ENCODE data around the gene SCP2.

The SCP2 gene

DNA sequence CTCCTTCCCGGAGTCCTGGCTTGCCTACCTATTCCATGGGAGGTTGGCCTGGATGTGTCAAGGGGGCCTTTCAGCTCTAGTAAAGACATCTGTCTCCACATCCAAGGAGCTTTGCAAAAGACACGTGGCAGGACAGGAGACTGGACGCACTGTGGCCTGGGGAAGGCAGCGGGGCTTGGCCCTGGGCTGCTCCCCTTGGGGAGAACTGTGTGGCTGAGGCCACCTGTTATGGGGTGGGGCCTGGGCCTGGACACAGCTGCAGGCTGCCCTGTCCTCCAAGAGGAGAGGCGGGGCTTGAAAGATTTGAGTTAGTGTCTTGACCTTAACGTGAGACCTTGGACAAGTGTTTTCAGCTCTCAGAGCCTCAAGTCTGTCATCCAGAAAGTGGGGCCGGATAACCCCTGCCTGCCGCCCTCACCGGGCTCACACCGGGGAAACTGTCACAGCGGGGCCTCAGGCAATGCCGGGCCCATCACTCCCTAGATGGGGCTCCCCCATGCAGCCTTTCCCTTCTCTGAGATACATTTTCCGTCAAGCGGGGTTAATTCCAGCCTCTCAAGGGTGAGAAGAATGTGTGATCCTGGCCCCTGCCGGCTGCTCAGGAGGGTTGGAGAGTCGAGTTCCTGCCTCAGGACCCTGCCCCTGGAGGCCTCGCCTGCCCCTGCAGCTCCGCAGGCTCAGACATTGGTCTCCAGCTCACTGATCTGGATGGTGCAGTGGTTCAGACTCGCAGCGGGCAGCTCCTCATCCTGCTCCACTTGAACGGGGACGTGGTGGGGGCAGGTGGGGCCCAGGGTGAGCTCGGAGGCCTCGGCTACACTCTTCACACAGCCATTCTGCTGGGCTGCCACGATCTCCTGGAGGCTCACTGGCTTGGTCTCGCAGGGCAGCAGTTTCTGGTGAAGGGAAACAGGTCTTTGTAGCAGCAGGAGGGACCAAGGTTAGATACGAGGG lies 160.5 kb downstream of the SCP2 start:
- TF ChIP-seq EZH2phosphoT487 (conservative IDR thresholded peaks at IDR 0.05; ENCODE audit: low read length), result no peak
- TF ChIP-seq, protein P1, sequence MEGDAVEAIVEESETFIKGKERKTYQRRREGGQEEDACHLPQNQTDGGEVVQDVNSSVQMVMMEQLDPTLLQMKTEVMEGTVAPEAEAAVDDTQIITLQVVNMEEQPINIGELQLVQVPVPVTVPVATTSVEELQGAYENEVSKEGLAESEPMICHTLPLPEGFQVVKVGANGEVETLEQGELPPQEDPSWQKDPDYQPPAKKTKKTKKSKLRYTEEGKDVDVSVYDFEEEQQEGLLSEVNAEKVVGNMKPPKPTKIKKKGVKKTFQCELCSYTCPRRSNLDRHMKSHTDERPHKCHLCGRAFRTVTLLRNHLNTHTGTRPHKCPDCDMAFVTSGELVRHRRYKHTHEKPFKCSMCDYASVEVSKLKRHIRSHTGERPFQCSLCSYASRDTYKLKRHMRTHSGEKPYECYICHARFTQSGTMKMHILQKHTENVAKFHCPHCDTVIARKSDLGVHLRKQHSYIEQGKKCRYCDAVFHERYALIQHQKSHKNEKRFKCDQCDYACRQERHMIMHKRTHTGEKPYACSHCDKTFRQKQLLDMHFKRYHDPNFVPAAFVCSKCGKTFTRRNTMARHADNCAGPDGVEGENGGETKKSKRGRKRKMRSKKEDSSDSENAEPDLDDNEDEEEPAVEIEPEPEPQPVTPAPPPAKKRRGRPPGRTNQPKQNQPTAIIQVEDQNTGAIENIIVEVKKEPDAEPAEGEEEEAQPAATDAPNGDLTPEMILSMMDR (IDR thresholded peaks at IDR 0.05; ENCODE audit: insufficient read depth, low read length, poor library complexity, severe bottlenecking), result no peak
- no peaks in the 10 kb centered on the region for H3K9me3 ChIP-seq (ENCODE audit: insufficient read depth, low read length)
- H3K27ac ChIP-seq (ENCODE audit: low read depth, low read length), result no peak overlapping the region
- no peaks in the 10 kb centered on the region for H3K36me3 ChIP-seq (ENCODE audit: low read length)
- H3K4me3 ChIP-seq (ENCODE audit: insufficient read depth, low read length, poor library complexity, severe bottlenecking), result no peak overlapping the region
- no peak overlapping the region for H3K4me2 ChIP-seq (ENCODE audit: low read depth, low read length, poor library complexity, severe bottlenecking)
- no peak overlapping the region for H2AFZ ChIP-seq (ENCODE audit: low read depth, low read length, severe bottlenecking)
- no peaks in the 10 kb centered on the region for H3K9me2 ChIP-seq (replicated peaks; ENCODE audit: insufficient read depth, low read length)
- H3K79me2 ChIP-seq (ENCODE audit: insufficient read depth, low read length), result no peaks in the 10 kb centered on the region
- no peaks in the 10 kb centered on the region for H3K27me3 ChIP-seq (ENCODE audit: low read length)
- no peaks in the 10 kb centered on the region for H4K20me1 ChIP-seq (ENCODE audit: low read depth, low read length)
- no peaks in the 10 kb centered on the region for H3F3A ChIP-seq (ENCODE audit: insufficient read depth)
- H3K9ac ChIP-seq (ENCODE audit: low read length), result no peak overlapping the region

DNA sequence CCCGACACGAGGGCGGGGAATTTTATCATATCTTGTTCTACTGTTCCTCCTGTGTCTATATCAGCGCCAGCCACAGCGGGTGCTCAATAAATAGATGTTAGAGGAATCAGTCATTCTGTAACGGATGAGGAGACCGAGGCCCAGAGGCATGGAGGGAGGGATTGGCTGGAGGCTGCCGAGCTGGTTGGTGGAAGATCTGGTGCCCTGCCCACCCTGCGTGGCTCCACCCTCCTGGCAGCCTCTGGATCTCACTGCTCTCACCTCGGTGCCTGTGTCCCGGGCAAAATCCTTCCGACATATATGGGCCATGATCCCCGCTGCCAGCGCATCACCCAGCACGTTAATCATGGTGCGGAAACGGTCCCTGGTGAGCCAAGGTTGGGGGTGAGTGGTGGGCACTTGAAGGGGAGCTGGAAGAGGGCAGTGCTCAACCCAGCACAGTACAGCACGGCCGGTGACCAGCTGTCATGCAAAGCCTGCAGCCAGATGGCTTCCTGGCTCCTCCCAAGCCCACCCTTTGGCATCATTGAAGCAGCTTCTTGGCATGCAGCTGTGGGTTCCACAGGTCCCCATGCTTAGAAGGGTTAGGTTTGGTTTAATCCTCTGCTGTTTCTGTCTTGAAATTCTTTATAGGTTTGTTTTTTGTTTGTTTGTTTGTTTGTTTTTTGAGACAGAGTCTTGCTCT lies 161.7 kb downstream of the SCP2 start:
- H3K4me3 ChIP-seq (ENCODE audit: insufficient read depth, low read length, poor library complexity, severe bottlenecking), result no peak overlapping the region
- no peak overlapping the region for H3K27ac ChIP-seq (ENCODE audit: low read depth, low read length)
- TF ChIP-seq EZH2phosphoT487 (conservative IDR thresholded peaks at IDR 0.05; ENCODE audit: low read length), result no peak
- TF ChIP-seq, protein P1 (IDR thresholded peaks at IDR 0.05; ENCODE audit: insufficient read depth, low read length, poor library complexity, severe bottlenecking), result no peak
- H4K20me1 ChIP-seq (ENCODE audit: low read depth, low read length), result no peaks in the 10 kb centered on the region
- no peaks in the 10 kb centered on the region for H3K79me2 ChIP-seq (ENCODE audit: insufficient read depth, low read length)
- no peaks in the 10 kb centered on the region for H3K36me3 ChIP-seq (ENCODE audit: low read length)
- H3F3A ChIP-seq (ENCODE audit: insufficient read depth), result no peaks in the 10 kb centered on the region
- H3K4me2 ChIP-seq (ENCODE audit: low read depth, low read length, poor library complexity, severe bottlenecking), result no peak overlapping the region
- no peaks in the 10 kb centered on the region for H3K9me3 ChIP-seq (ENCODE audit: insufficient read depth, low read length)
- H3K9ac ChIP-seq (ENCODE audit: low read length), result no peak overlapping the region
- H3K9me2 ChIP-seq (replicated peaks; ENCODE audit: insufficient read depth, low read length), result no peaks in the 10 kb centered on the region
- no peaks in the 10 kb centered on the region for H3K27me3 ChIP-seq (ENCODE audit: low read length)
- no peak overlapping the region for H2AFZ ChIP-seq (ENCODE audit: low read depth, low read length, severe bottlenecking)

DNA sequence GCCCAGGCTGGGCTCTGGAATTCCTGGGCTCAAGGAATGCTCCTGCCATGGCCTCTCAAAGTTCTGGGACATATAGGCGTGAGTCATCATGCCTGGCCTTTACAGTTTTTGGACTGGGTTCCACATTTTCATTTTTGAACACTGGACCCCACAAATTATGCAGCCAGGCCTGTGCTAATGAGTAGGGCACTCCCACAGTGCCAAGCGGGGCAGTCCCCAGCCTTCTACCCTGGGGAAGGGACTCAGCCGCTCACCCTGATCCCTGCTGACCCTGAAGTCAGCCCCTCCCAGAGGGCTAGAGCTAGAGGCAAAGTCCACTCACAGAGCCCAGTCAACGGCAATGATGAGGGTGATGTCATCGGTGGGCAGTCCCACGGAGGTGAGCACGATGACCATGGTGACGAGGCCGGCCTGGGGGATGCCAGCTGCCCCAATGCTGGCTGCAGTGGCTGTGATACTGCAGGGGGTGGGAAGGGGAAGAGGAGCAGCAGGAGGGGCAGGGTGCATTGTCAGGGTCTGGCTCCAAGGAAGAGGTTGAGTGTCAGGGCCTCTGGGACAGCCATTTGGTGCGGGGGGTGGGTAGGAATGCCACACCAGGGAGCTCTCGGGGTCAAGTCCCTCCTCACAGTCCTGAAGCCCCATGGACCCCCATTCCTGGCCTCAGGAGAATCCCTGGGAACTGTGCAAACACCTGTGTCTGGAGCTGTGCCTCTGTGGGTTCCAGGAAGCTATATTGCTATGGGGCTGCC lies 162.6 kb downstream of the SCP2 start:
- Histone ChIP-seq H2AFZ (ENCODE audit: low read depth, low read length, severe bottlenecking) (no peak overlapping the region), H3F3A (ENCODE audit: insufficient read depth) (no peaks in the 10 kb centered on the region), H3K4me3 (ENCODE audit: insufficient read depth, low read length, poor library complexity, severe bottlenecking) (no peak overlapping the region), H3K36me3 (ENCODE audit: low read length) (no peaks in the 10 kb centered on the region), H4K20me1 (ENCODE audit: low read depth, low read length) (no peaks in the 10 kb centered on the region), H3K9me3 (ENCODE audit: insufficient read depth, low read length) (no peaks in the 10 kb centered on the region), H3K27me3 (ENCODE audit: low read length) (no peaks in the 10 kb centered on the region), H3K27ac (ENCODE audit: low read depth, low read length) (no peak overlapping the region), H3K4me2 (ENCODE audit: low read depth, low read length, poor library complexity, severe bottlenecking) (no peak overlapping the region), H3K9ac (ENCODE audit: low read length) (no peak overlapping the region), H3K9me2 (replicated peaks; ENCODE audit: insufficient read depth, low read length) (no peaks in the 10 kb centered on the region), H3K79me2 (ENCODE audit: insufficient read depth, low read length) (no peaks in the 10 kb centered on the region)
- TF ChIP-seq EZH2phosphoT487 (conservative IDR thresholded peaks at IDR 0.05; ENCODE audit: low read length), result no peak
- TF ChIP-seq, protein P1 (IDR thresholded peaks at IDR 0.05; ENCODE audit: insufficient read depth, low read length, poor library complexity, severe bottlenecking), result no peak
